Pancreas (tissue), 10 donors: ENCODE results near the gene FBLN1. TPM values are rescaled to one million over a fixed set of nuclear protein-coding genes. Genes with fewer than 3 reads are reported as not detected.
"Not testable (repeated sequence)": the region's sequence is repeated elsewhere in the genome, so short reads cannot be mapped to it uniquely, and the experiment has no call there.

Source experiments
- ATAC-seq, 4 donors: fragments of 200-7000 bp; cut with Tn5 transposase; one replicate each; pipeline versions ENCODE4 v1.8.0 to v1.9.1; 2020; ENCODE audit warnings: mild to moderate bottlenecking in 4 of 4, moderate library complexity in 4 of 4
- DNase-seq, 6 donors: peaks; one replicate each; pipeline ENCODE4 v3.0.0-alpha.2; 2020
- FAIRE-seq: peaks from 2 replicates; lab custom pipeline; 2012; peaks lifted over from hg19 to GRCh38; lab: Jason Lieb, UNC
- H3K27ac ChIP-seq, 4 donors: fragments of 200-600 bp; sonication (generic); 1 replicate in 3 of 4; 2 replicates in 1 of 4; pipeline versions ENCODE4 v1.5.0 to v1.8.0; 2020
- H3K27me3 ChIP-seq, 4 donors: fragments of 200-600 bp; one replicate each; pipeline ENCODE4 v1.8.0; 2021
- H3K36me3 ChIP-seq, 3 donors: fragments of 200-600 bp; sonication (generic) in 1 of 3; one replicate each; pipeline versions ENCODE4 v1.5.0 to v1.8.0; 2020 to 2021
- H3K4me1 ChIP-seq, 3 donors: fragments of 200-600 bp; one replicate each; pipeline ENCODE4 v1.8.0; 2021
- H3K4me3 ChIP-seq, 4 donors: fragments of 200-600 bp; sonication (generic) in 2 of 4; one replicate each; pipeline versions ENCODE4 v1.5.0 to v1.8.0; 2020 to 2021
- H3K9me3 ChIP-seq, 4 donors: fragments of 200-600 bp; one replicate each; pipeline ENCODE4 v1.8.0; 2021
- WGBS, 2 donors: extraction: QIAGEN DNeasy Blood & Tissue Kit; methylation state at CpG; one replicate each; pipeline ENCODE4 v1.1.7; 2013; 5-methylcytosine and 5-hydroxymethylcytosine counted together
- intact Hi-C, 3 donors: fragments of 100-400 bp; cut with DNase I; formaldehyde crosslinking; loops; one replicate each; pipeline versions ENCODE4 v1.11.1 to v1.14.2; 2022
- polyA plus RNA-seq, 2 donors: library from polyadenylated mRNA; stranded (reverse); fragments of 200-250 nt; gene quantifications; one replicate each; pipeline ENCODE4 v1.2.3, GENCODE V29; 2013
- total RNA-seq, 6 donors: library from RNA; stranded (reverse); fragmentation: NEBNext Ultra II Directional in 4 of 6; extraction: Animal tissue kit (Norgen Biotek cat#: 25700) in 4 of 6; gene quantifications; one replicate each; pipeline versions ENCODE4 v1.2.1 to v1.2.4, GENCODE V29; 2021 to 2023
- TF ChIP-seq, protein P1 (sequence below), 4 donors: fragments of 200-600 bp; sonication (generic) in 3 of 4; IDR thresholded peaks; one replicate each; pipeline versions ENCODE4 v1.5.0 to v1.8.0; 2021; ENCODE audit warnings: antibody characterized with exemption in 4 of 4
- donor health status: healthy with polysubstance abuse.
- donor health status: DM: no; HTN: no; CAD: no; lungs with moderate emphysema.
- donor health status: DM: no; HTN: no; CAD: no.
- donor health status: control.
- donor health status: control.
- donor health status: Bipolar disorder and iron deficiency.
- donor health status: DM: yes; HTN: yes; CAD: no.
- donor health status: DM: no; HTN: no; CAD: no.
- donor health status: DM: no; HTN: no; CAD: no.
- donor health status: DM: yes; HTN: yes; CAD: no.

FBLN1 gene
- total and polyA plus RNA-seq, 8 donors: 12.0 to 114 (median 21.5) TPM

GRCh38 chr22:45617948-45618347 lies 115.3 kb downstream of the FBLN1 start:
- Histone ChIP-seq H3K9me3 (no peaks in the 10 kb centered on the region), H3K4me3 (no peak overlapping the region), H3K4me1 (no peaks in the 10 kb centered on the region), H3K27me3 (no peaks in the 10 kb centered on the region), H3K36me3 (no peaks in the 10 kb centered on the region), H3K27ac (no peak overlapping the region)
- ATAC-seq (no peak), DNase-seq (peak in 1 of 6 donors; percentile 12), FAIRE-seq (no peak)
- 55 to 59% methylated on average over 7 to 8 of the region's 8 CpGs for WGBS, 2 donors
- intact Hi-C loops: no loop called here
- TF ChIP-seq, protein P1, sequence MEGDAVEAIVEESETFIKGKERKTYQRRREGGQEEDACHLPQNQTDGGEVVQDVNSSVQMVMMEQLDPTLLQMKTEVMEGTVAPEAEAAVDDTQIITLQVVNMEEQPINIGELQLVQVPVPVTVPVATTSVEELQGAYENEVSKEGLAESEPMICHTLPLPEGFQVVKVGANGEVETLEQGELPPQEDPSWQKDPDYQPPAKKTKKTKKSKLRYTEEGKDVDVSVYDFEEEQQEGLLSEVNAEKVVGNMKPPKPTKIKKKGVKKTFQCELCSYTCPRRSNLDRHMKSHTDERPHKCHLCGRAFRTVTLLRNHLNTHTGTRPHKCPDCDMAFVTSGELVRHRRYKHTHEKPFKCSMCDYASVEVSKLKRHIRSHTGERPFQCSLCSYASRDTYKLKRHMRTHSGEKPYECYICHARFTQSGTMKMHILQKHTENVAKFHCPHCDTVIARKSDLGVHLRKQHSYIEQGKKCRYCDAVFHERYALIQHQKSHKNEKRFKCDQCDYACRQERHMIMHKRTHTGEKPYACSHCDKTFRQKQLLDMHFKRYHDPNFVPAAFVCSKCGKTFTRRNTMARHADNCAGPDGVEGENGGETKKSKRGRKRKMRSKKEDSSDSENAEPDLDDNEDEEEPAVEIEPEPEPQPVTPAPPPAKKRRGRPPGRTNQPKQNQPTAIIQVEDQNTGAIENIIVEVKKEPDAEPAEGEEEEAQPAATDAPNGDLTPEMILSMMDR (IDR thresholded peaks at IDR 0.05): no peak

DNA sequence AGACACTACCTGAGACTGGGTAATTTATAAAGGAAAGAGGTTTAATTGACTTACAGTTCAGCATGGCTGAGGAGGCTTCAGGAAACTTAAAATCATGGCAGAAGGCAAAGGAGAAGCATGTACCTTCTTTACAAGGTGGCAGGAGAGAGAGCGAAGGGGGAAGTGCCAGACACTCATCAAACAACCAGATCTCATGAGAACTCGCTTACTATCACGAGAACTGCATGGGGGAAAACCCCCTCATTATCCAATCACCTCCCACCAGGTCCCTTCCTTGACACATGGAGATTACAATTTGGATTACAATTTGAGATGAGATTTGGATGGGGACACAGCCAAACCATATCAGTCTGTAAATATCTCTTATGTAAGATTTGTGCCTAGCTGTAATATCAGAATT lies 118.0 kb downstream of the FBLN1 start:
- Histone ChIP-seq H3K27me3 (no peaks in the 10 kb centered on the region), H3K4me3 (no peak overlapping the region), H3K9me3 (no peaks in the 10 kb centered on the region), H3K4me1 (no peaks in the 10 kb centered on the region), H3K36me3 (no peaks in the 10 kb centered on the region), H3K27ac (no peak overlapping the region)
- ATAC-seq (no peak), DNase-seq (no peak), FAIRE-seq (no peak)
- 72 to 84% methylated on average over 3 of the region's 3 CpGs for WGBS, 2 donors
- TF ChIP-seq, protein P1 (IDR thresholded peaks at IDR 0.05): no peak
- intact Hi-C loops: no loop called here

DNA sequence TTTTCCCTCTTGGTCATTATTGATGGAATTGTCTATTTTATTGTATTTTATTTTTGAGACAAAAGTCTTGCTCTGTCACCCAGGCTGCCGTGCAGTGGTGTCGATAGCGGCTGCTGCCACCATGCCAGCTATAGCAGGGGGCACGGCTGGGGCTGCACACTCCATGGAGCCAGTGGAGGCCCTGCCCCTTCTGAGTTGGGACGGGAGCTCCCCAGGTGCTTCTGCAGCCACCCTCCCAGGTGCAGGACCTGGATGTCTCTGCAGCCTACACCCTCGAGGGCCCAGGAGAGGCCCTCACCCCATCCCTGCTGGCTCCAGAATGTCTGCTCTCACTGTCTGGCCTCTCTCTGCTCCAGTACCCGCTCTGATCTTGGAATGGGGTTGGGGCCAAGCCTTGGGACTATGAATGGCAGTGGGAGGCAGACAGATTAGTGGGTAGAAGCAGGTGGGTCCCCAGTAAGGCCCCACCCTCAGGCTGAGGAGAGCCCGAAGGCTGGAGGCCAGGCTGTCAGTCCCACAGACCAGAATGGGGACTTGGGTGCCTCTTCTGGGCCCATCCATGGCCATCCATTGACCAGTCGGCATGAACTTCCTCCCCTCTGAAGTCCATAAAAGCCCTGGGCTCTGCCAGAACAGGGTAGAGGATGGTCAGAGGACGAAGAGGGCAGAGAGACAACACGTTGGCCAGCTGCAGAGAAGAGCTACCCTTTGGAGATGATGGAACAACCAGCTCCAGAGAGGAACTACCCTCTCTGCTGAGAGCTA lies 119.3 kb downstream of the FBLN1 start:
- Histone ChIP-seq H3K9me3 (no peaks in the 10 kb centered on the region), H3K27me3 (no peaks in the 10 kb centered on the region), H3K4me1 (no peaks in the 10 kb centered on the region), H3K4me3 (no peak overlapping the region), H3K36me3 (no peaks in the 10 kb centered on the region), H3K27ac (no peak overlapping the region)
- WGBS, 2 donors: 74 to 84% methylated on average over 11 of the region's 11 CpGs
- ATAC-seq (no peak), DNase-seq (peak in 2 of 6 donors; percentile 31 to 41), FAIRE-seq (no peak)
- TF ChIP-seq, protein P1 (IDR thresholded peaks at IDR 0.05): no peak
- intact Hi-C loops: no loop called here

GRCh38 chr22:45623464-45624145 lies 120.9 kb downstream of the FBLN1 start:
- 78 to 84% methylated on average over 3 of the region's 3 CpGs for WGBS, 2 donors
- intact Hi-C loops: not testable (repeated sequence)

GRCh38 chr22:45626198-45626651 lies 123.5 kb downstream of the FBLN1 start:
- TF ChIP-seq, protein P1 (IDR thresholded peaks at IDR 0.05): no peak
- no peaks in the 10 kb centered on the region for H3K27me3 ChIP-seq
- no peak for FAIRE-seq
- peak overlapping the region in 2 of 4 donors; percentile 47 to 51 for H3K27ac ChIP-seq
- intact Hi-C loops: no loop called here
- peak; percentile 39 to 65 (median 54) for DNase-seq
- ATAC-seq: peak; percentile 75 to 86 (median 84)
- H3K9me3 ChIP-seq: no peaks in the 10 kb centered on the region
- WGBS, 2 donors: 34 to 38% methylated on average over 22 of the region's 22 CpGs
- H3K4me1 ChIP-seq: no peaks in the 10 kb centered on the region
- no peaks in the 10 kb centered on the region for H3K36me3 ChIP-seq
- H3K4me3 ChIP-seq: no peak overlapping the region

More at GRCh38 chr22:45623464-45624145, 120.9 kb downstream of the FBLN1 start:
- not testable (repeated sequence) for H3K4me1 ChIP-seq, H3K27ac ChIP-seq, H3K4me3 ChIP-seq, H3K36me3 ChIP-seq, DNase-seq, FAIRE-seq, H3K9me3 ChIP-seq, ATAC-seq, H3K27me3 ChIP-seq
